HG03520 (cell line): ENCODE results near the gene RPL3.
A peak's percentile ranks its signal among the peaks of the same experiment; 100 is the strongest.
"Not testable (repeated sequence)": the region's sequence is repeated elsewhere in the genome, so short reads cannot be mapped to it uniquely, and the experiment has no call there.

Experiments
- ATAC-seq: cut with Tn5 transposase; IDR thresholded peaks from one replicate; pipeline ENCODE4 v1.9.1; 2021; ENCODE audit warnings: mild to moderate bottlenecking, moderate library complexity; ENCODE audit not compliant: unreplicated experiment

RPL3 gene

GRCh38 chr22:39319284-39320022, at the start of gene RPL3:
TSS of gene RPL3 (minus strand) at chr22:39319623. CDS start at chr22:39319597, 26 bp downstream.
- peak; percentile 63 for ATAC-seq

GRCh38 chr22:39369186-39369585, 49.8 kb upstream of the RPL3 start:
- ATAC-seq = no peak

- ATAC-seq = no peak
These were observed 49.1 kb upstream of the RPL3 start for GRCh38 chr22:39368461-39368911.

GRCh38 chr22:39367035-39367434, 47.6 kb upstream of the RPL3 start:
- no peak for ATAC-seq

- no peak for ATAC-seq
These were observed 46.0 kb upstream of the RPL3 start for GRCh38 chr22:39365492-39365780.

- ATAC-seq = no peak
These were observed 45.5 kb upstream of the RPL3 start for GRCh38 chr22:39364714-39365491.

GRCh38 chr22:39363751-39364515, 44.5 kb upstream of the RPL3 start:
- no peak for ATAC-seq

- no peak for ATAC-seq
These were observed 43.5 kb upstream of the RPL3 start for GRCh38 chr22:39362932-39363331.

- no peak for ATAC-seq
These were observed 42.8 kb upstream of the RPL3 start for GRCh38 chr22:39362271-39362670.

- no peak for ATAC-seq
These were observed 42.1 kb upstream of the RPL3 start for GRCh38 chr22:39361496-39361895.

- ATAC-seq = no peak
These were observed 41.4 kb upstream of the RPL3 start for GRCh38 chr22:39360674-39361413.

GRCh38 chr22:39360242-39360641, 40.8 kb upstream of the RPL3 start:
- no peak for ATAC-seq

GRCh38 chr22:39359659-39360195, 40.3 kb upstream of the RPL3 start:
- ATAC-seq = no peak

- not testable (repeated sequence) for ATAC-seq
These were observed 38.8 kb upstream of the RPL3 start for GRCh38 chr22:39358197-39358596.

- not testable (repeated sequence) for ATAC-seq
These were observed 38.0 kb upstream of the RPL3 start for GRCh38 chr22:39357110-39358108.

- ATAC-seq = no peak
These were observed 37.0 kb upstream of the RPL3 start for GRCh38 chr22:39356464-39356863.

- not testable (repeated sequence) for ATAC-seq
These were observed 36.4 kb upstream of the RPL3 start for GRCh38 chr22:39355805-39356204.

- ATAC-seq = no peak
These were observed 35.7 kb upstream of the RPL3 start for GRCh38 chr22:39355080-39355479.

GRCh38 chr22:39353346-39353745, 33.9 kb upstream of the RPL3 start:
- no peak for ATAC-seq
